WERI-Rb-1 (cell line): ENCODE measurements around the gene GRIK4.

Experiments
- DNase-seq: peaks from one replicate; pipeline ENCODE4 v3.0.0-alpha.2; 2020
- H3K27ac ChIP-seq: fragments of 250-450 bp; sonication (Bioruptor Pico); 2 replicates; pipeline ENCODE4 v1.5.1; 2020; ENCODE audit warnings: mild to moderate bottlenecking, moderate library complexity
- H3K27me3 ChIP-seq: fragments of 250-450 bp; sonication (Bioruptor Pico); 2 replicates; pipeline ENCODE4 v1.5.1; 2021; ENCODE audit warnings: mild to moderate bottlenecking, low read depth, moderate library complexity; ENCODE audit not compliant: insufficient read depth, severe bottlenecking
- H3K36me3 ChIP-seq: fragments of 250-450 bp; sonication (Bioruptor Pico); 2 replicates; pipeline ENCODE4 v1.5.1; 2020; ENCODE audit warnings: mild to moderate bottlenecking, moderate library complexity
- H3K4me3 ChIP-seq: 2 replicates; pipeline ENCODE4 v1.5.1; 2011; ENCODE audit warnings: low read depth, mild to moderate bottlenecking, control low read depth, low read length
- H3K9me3 ChIP-seq: fragments of 250-450 bp; sonication (Bioruptor Pico); 2 replicates; pipeline ENCODE4 v1.5.1; 2021; ENCODE audit warnings: mild to moderate bottlenecking, moderate library complexity; ENCODE audit not compliant: severe bottlenecking
- TF ChIP-seq, protein P1 (sequence below): IDR thresholded peaks from 2 replicates; pipeline ENCODE4 v1.5.1; 2011; ENCODE audit warnings: low read depth, mild to moderate bottlenecking, control low read depth, inconsistent platforms, low read length

The GRIK4 gene

DNA sequence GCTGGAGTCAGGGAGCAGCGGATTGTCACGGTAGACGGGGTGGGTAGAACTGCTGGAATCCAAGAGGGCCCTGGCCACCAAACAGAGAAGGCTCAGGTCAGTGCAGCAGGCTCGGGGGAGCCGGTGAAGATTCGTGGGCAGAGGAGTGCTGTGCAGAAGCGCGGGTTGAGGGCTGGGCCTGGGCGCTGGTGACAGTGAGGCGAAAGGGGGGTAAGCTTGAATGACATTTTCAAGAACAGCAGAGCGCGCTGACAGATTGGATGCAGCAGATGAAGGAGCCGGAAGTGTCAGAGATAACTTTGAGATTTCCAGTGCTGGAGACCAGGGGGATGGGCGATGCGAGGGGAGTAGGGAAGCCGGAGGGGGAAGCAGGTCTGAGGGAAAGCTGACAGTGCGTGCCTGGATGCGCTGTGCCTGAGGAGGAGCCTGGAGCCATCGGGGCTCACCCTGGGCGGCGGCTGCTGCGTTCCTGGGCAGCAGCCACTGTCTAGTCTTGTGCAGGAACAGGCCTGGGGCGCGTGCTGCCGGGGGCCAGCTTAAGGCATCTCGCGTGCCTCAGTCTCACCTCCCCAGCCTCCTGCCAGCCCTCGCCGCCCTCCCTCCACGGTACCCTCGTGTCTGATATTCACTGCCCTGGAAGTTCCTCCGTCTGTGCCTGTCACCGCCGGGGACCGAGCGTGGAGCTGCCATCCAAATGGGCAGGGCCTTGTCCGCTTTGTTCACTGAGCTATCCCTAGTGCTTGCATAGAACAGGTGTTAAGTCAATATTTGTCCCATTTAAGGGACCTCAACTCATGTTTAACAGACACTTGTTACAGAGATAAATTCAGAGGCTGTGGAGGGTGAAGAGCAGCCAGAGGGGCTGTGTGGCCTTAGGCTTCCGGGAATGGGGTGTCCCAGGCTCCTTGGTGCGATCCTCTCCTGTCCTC lies 5.2 kb downstream of the GRIK4 start:
- TF ChIP-seq, protein P1, sequence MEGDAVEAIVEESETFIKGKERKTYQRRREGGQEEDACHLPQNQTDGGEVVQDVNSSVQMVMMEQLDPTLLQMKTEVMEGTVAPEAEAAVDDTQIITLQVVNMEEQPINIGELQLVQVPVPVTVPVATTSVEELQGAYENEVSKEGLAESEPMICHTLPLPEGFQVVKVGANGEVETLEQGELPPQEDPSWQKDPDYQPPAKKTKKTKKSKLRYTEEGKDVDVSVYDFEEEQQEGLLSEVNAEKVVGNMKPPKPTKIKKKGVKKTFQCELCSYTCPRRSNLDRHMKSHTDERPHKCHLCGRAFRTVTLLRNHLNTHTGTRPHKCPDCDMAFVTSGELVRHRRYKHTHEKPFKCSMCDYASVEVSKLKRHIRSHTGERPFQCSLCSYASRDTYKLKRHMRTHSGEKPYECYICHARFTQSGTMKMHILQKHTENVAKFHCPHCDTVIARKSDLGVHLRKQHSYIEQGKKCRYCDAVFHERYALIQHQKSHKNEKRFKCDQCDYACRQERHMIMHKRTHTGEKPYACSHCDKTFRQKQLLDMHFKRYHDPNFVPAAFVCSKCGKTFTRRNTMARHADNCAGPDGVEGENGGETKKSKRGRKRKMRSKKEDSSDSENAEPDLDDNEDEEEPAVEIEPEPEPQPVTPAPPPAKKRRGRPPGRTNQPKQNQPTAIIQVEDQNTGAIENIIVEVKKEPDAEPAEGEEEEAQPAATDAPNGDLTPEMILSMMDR, result no peak
- DNase-seq, result peak; percentile 91
- H3K27me3 ChIP-seq, result no peaks in the 10 kb centered on the region
- H3K36me3 ChIP-seq, result no peaks in the 10 kb centered on the region
- no peaks in the 10 kb centered on the region for H3K9me3 ChIP-seq
- peak overlapping the region; percentile 17 for H3K4me3 ChIP-seq
- no peak overlapping the region for H3K27ac ChIP-seq

DNA sequence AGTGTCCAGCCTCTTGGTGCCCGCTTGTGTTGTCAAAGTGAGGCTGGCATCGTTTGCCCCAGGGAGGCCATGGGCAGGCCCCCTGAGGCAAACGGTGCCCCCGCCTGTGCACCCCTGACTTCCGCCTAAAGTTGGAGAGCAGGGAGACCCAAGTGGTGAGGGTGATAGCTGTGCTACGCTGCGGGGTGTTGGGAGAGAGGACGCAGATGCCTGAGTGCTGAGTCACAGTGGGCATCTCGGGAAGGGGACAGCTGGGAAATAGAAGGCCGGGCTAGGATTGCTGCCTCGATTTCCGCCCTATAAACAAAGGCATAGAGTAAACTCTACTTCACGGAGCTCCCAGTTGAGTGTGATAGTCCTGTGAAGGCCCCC lies 5.8 kb downstream of the GRIK4 start:
- no peak for DNase-seq
- TF ChIP-seq, protein P1, result no peak
- Histone ChIP-seq H3K27me3 (no peaks in the 10 kb centered on the region), H3K9me3 (no peaks in the 10 kb centered on the region), H3K27ac (no peak overlapping the region; the same call in 1 of the 2 replicates), H3K4me3 (peak overlapping the region; percentile 1; the same call in 1 of the 2 replicates), H3K36me3 (no peaks in the 10 kb centered on the region)

DNA sequence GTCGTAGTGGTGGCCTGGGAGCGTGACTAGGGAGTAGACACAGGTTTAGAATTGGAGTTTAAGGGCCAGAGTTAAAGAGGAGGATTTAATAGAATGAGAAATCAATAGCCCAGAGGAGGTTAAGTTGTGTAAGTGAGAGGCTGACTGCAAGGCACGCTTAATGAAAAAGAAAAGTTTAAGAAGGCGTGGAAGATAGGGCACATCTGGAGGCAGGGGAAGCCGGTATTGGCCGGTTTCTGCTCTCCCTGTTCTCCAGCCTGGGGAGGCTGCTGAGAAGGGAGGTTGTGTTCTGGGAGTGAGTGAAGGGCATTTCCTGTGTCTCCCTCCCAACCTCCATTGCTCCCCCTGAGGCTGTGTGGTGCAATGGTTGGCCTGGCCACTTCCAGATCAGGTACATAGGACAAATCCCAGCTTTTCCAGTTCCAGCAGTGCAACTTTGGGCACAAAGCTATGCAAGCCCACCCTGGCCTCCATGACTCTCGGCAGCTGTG lies 6.3 kb downstream of the GRIK4 start:
- peak overlapping the region; percentile 1; the same call in 1 of the 2 replicates for H3K4me3 ChIP-seq
- no peaks in the 10 kb centered on the region for H3K9me3 ChIP-seq
- TF ChIP-seq, protein P1, result no peak
- no peaks in the 10 kb centered on the region for H3K27me3 ChIP-seq
- no peak overlapping the region; the same call in 1 of the 2 replicates for H3K27ac ChIP-seq
- H3K36me3 ChIP-seq, result no peaks in the 10 kb centered on the region
- peak; percentile 31 for DNase-seq

DNA sequence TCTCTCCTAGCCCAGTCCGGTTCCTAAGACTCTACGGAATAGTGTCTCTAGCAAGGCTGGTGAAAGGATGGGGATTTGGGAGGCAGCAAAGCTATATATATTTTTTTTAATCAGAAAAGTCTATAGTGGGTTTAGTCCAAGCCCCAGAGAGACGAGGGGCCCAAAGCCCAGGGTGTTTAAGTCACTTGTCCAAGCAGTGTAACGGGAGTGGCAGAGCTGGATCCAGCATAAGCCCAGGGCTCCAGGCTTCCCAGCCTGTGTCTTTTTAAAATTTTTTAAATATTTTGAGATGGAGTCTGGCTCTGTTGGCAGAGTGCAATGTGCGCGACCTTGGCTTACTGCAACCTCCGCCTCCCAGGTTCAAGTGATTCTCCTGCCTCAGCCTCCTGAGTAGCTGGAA lies 6.8 kb downstream of the GRIK4 start:
- Histone ChIP-seq H3K27ac (no peak overlapping the region), H3K4me3 (no peak overlapping the region), H3K9me3 (no peaks in the 10 kb centered on the region), H3K36me3 (no peaks in the 10 kb centered on the region), H3K27me3 (no peaks in the 10 kb centered on the region)
- DNase-seq, result no peak
- TF ChIP-seq, protein P1, result no peak

DNA sequence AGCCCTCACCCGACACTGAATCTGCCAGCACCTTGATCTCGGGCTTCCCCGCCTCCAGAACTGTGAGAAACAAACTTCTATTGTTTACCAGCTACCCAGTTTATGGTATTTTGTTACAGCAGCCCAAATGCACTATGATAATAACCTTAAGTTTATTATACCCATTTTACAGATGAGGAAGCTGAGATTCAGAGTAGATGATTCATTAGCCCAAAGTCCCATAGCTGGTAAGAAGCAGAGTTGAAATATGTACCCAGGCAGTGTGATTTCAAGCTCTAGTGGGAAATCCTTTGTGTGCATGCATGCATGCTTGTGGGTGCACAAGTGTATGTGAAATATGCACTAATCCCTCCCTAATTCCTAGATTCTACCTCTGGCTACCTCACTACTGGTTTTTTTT lies 7.9 kb downstream of the GRIK4 start:
- Histone ChIP-seq H3K27me3 (no peaks in the 10 kb centered on the region), H3K4me3 (no peak overlapping the region), H3K9me3 (no peaks in the 10 kb centered on the region), H3K36me3 (no peaks in the 10 kb centered on the region), H3K27ac (no peak overlapping the region)
- TF ChIP-seq, protein P1, result no peak
- DNase-seq, result no peak
